Measurements from ENCODE around the gene ZNF701. TPM values are rescaled to one million over a fixed set of nuclear protein-coding genes. Genes with fewer than 3 reads are reported as not detected.
"Not testable (repeated sequence)": the region's sequence is repeated elsewhere in the genome, so short reads cannot be mapped to it uniquely, and the experiment has no call there.

Gene ZNF701
- polyA plus RNA-seq, 2 donors: 3.1 to 9.5 TPM

DNA sequence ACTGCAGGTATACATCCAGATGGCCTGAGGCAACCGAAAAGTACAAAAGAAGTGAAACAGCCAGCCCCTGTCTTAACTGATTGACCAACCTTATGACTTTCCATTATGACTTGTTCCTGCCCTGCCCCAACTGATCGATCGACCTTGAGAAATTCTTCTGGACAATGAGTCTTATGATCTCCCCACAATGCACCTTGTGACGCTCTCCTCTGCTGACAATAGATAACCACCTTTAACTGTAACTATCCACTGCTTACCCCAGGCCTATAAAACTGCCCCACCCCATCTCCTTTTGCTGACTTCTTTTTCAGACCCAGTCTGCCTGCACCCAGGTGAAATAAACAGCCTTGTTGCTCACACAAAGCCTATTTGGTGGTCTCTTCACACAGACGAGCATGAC, 56.8 kb downstream of the ZNF701 start:
- no peaks in the 10 kb centered on the region for H3K4me1 ChIP-seq (ENCODE audit: control insufficient read depth in 2 of 2, insufficient read depth in 2 of 2, low read length in 1 of 2)
- no peaks in the 10 kb centered on the region for H3K9me3 ChIP-seq (ENCODE audit: control insufficient read depth in 2 of 2, insufficient read depth in 1 of 2, low read depth in 1 of 2, low read length in 1 of 2)
- no peak overlapping the region for H3K27ac ChIP-seq (ENCODE audit: low read depth in 2 of 2, low read length in 1 of 2)
- H3K4me3 ChIP-seq (ENCODE audit: low read depth in 1 of 2, low read length in 2 of 2): no peak overlapping the region
- H3K27me3 ChIP-seq (ENCODE audit: control insufficient read depth in 1 of 2, insufficient read depth in 2 of 2, low read length in 2 of 2): no peaks in the 10 kb centered on the region
- 91 to 92% methylated on average over 5 of the region's 5 CpGs for WGBS, 2 donors
- peaks cover 0 to 7% of the 10 kb centered on the region in 2 donors for H3K36me3 ChIP-seq (ENCODE audit: control insufficient read depth in 2 of 2, insufficient read depth in 2 of 2, low read length in 1 of 2)

DNA sequence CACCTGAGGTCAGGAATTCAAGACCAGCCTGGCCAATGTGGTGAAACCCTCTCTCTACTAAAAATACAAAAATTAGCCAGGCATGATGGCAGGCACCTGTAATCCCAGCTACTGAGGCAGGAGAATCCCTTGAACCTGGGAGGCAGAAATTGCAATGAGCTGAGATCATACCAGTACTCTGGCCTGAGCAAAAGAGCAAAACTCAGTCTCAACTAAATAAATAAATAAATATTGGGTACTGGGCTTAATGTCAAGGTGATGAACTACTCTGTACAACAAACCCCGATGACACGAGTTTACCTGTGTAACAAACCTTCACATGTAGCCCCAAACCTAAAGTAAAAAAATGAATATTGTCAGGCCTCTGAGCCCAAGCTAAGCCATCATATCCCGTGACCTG, 57.4 kb downstream of the ZNF701 start:
- H3K4me3 ChIP-seq (ENCODE audit: low read depth in 1 of 2, low read length in 2 of 2); H3K36me3 ChIP-seq (ENCODE audit: control insufficient read depth in 2 of 2, insufficient read depth in 2 of 2, low read length in 1 of 2); H3K27me3 ChIP-seq (ENCODE audit: control insufficient read depth in 1 of 2, insufficient read depth in 2 of 2, low read length in 2 of 2); H3K27ac ChIP-seq (ENCODE audit: low read depth in 2 of 2, low read length in 1 of 2); H3K9me3 ChIP-seq (ENCODE audit: control insufficient read depth in 2 of 2, insufficient read depth in 1 of 2, low read depth in 1 of 2, low read length in 1 of 2); H3K4me1 ChIP-seq (ENCODE audit: control insufficient read depth in 2 of 2, insufficient read depth in 2 of 2, low read length in 1 of 2): not testable (repeated sequence)
- WGBS, 2 donors: 97 to 100% methylated on average over 3 of the region's 3 CpGs

DNA sequence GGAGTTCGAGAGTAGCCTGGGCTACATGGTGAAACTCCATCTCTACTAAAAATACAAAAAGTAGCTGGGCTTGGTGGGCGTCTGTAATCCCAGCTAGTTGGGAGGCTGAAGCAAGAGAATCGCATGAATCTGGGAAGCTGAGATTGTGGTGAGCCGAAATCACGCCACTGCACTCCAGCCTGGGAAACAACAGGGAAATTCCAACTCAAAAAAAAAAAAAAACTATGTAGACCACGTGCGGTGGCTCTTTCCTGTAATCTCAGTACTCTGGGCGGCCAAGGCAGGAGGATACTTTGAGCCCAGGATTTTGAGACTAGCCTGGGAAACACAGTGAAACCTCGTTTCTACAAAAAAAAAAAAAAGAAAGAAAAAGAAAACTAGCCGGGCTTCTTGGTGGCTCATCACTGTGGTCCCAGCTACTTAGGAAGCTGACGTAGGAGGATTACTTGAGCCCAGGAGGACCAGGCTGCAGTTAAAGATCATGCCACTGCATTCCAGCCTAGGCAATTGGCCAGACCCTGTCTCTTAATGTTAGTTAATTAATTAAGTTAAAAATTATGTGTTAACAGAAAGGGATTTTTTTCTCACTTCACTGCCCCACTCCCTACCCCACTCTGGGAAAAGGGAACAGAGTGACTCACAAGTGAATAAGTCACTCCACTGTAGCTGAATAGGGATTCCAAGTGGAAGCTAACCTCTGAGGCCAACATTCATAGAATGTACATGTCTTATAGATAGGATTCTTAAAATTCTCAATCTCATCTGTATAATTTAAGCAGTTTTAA, 65.9 kb downstream of the ZNF701 start:
- no peak overlapping the region for H3K27ac ChIP-seq (ENCODE audit: low read depth in 2 of 2, low read length in 1 of 2)
- no peak overlapping the region for H3K4me3 ChIP-seq (ENCODE audit: low read depth in 1 of 2, low read length in 2 of 2)
- no peaks in the 10 kb centered on the region for H3K36me3 ChIP-seq (ENCODE audit: control insufficient read depth in 2 of 2, insufficient read depth in 2 of 2, low read length in 1 of 2)
- peaks cover 0 to 4% of the 10 kb centered on the region in 2 donors for H3K9me3 ChIP-seq (ENCODE audit: control insufficient read depth in 2 of 2, insufficient read depth in 1 of 2, low read depth in 1 of 2, low read length in 1 of 2)
- WGBS, 2 donors: 89 to 90% methylated on average over 11 of the region's 11 CpGs
- H3K27me3 ChIP-seq (ENCODE audit: control insufficient read depth in 1 of 2, insufficient read depth in 2 of 2, low read length in 2 of 2): no peaks in the 10 kb centered on the region
- peaks cover 3% of the 10 kb centered on the region in 2 donors for H3K4me1 ChIP-seq (ENCODE audit: control insufficient read depth in 2 of 2, insufficient read depth in 2 of 2, low read length in 1 of 2)

Other genes with a start within 250 kb of the ZNF701 start
- under 1 TPM; 0.19 to 0.43 TPM for gene ZNF610, start 234.0 kb upstream of the ZNF701 start, polyA plus RNA-seq
- gene ZNF880, start 200.4 kb upstream of the ZNF701 start, polyA plus RNA-seq: 1 to 10 TPM; 5.4 to 5.7 TPM
- 1 to 10 TPM; 4.0 to 8.9 TPM for gene ZNF528, start 172.4 kb upstream of the ZNF701 start, polyA plus RNA-seq
- gene ZNF534, start 141.1 kb upstream of the ZNF701 start, polyA plus RNA-seq: under 1 TPM; 0.04 to 0.05 TPM
- gene ZNF578, start 116.7 kb upstream of the ZNF701 start, polyA plus RNA-seq: under 1 TPM; 0.27 to 0.35 TPM
- gene ZNF808, start 42.6 kb upstream of the ZNF701 start, polyA plus RNA-seq: 1 to 10 TPM; 1.6 to 4.2 TPM
- gene ZNF83, start 68.1 kb downstream of the ZNF701 start, polyA plus RNA-seq: 10 to 100 TPM; 17.5 to 59.7 TPM
- gene ZNF611, start 164.8 kb downstream of the ZNF701 start, polyA plus RNA-seq: 1 to 10 TPM; 1.8 to 3.3 TPM
- 10 to 100 TPM in 1 of 2 donors, 1 to 10 TPM in 1; 8.2 to 15.6 TPM for gene ZNF600, start 216.5 kb downstream of the ZNF701 start, polyA plus RNA-seq

Measured in esophagus (tissue), 2 donors.